Sigmoid colon (tissue), 7 donors: ENCODE data around the gene PAOX. TPM values are rescaled to one million over a fixed set of nuclear protein-coding genes. Genes with fewer than 3 reads are reported as not detected.

Source experiments
- DNase-seq: peaks from one replicate; pipeline ENCODE4 v3.0.0-alpha.2; 2019
- H3K27ac ChIP-seq, 4 donors: fragments of 200-600 bp; sonication (generic); one replicate each; pipeline ENCODE4 v1.5.1; 2016 to 2019; ENCODE audit warnings: mild to moderate bottlenecking in 1 of 4
- H3K27me3 ChIP-seq, 3 donors: fragments of 200-600 bp; sonication (generic); one replicate each; pipeline ENCODE4 v1.5.1; 2019; ENCODE audit warnings: mild to moderate bottlenecking in 1 of 3
- H3K36me3 ChIP-seq, 4 donors: fragments of 200-600 bp; sonication (generic); one replicate each; pipeline ENCODE4 v1.5.1; 2016 to 2019
- H3K4me1 ChIP-seq, 4 donors: fragments of 200-600 bp; sonication (generic); one replicate each; pipeline ENCODE4 v1.5.1; 2017 to 2019
- H3K4me3 ChIP-seq, 4 donors: fragments of 200-600 bp; sonication (generic); one replicate each; pipeline ENCODE4 v1.5.1; 2017 to 2019; ENCODE audit warnings: mild to moderate bottlenecking in 2 of 4, moderate library complexity in 1 of 4
- H3K9me3 ChIP-seq, 4 donors: fragments of 200-600 bp in 3 of 4; sonication (generic) in 3 of 4; one replicate each; pipeline versions ENCODE4 v1.5.1 to v1.6.1; 2013 to 2019
- EP300 ChIP-seq, 4 donors: sonication (generic); formaldehyde crosslinking; IDR thresholded peaks; one replicate each; pipeline ENCODE4 v1.6.1; 2017; ENCODE audit warnings: antibody characterized with exemption in 4 of 4
- POLR2A ChIP-seq, 2 donors: fragments of 450-650 bp; IDR thresholded peaks; one replicate each; pipeline ENCODE4 v1.6.1; 2016; ENCODE audit warnings: antibody characterized with exemption in 2 of 2, mild to moderate bottlenecking in 2 of 2, moderate library complexity in 2 of 2
- POLR2AphosphoS5 ChIP-seq, 4 donors: sonication (generic); formaldehyde crosslinking; IDR thresholded peaks; one replicate each; pipeline ENCODE4 v1.6.1; 2017; ENCODE audit warnings: antibody characterized with exemption in 4 of 4
- WGBS, 2 donors: extraction: QIAGEN DNeasy Blood & Tissue Kit; methylation state at CpG; one replicate each; pipeline ENCODE4 v1.1.7; 2013; 5-methylcytosine and 5-hydroxymethylcytosine counted together
- intact Hi-C: fragments of 100-400 bp; cut with DNase I; formaldehyde crosslinking; loops from one replicate; pipeline ENCODE4 v1.15.1; 2023
- polyA plus RNA-seq, 3 donors: library from polyadenylated mRNA; stranded (reverse); fragments of 200-250 nt; gene quantifications; one replicate each; pipeline ENCODE4 v1.2.3, GENCODE V29; 2013
- total RNA-seq, 4 donors: library from RNA; depleted of rRNA; stranded (reverse); fragments of >200 nt; gene quantifications; one replicate each; pipeline ENCODE4 v1.1.0, GENCODE V29; 2016
- TF ChIP-seq, protein P1 (sequence below), 4 experiments: fragments of 450-650 bp in 3 of 4; fragments of 200-600 bp in 1 of 4; IDR thresholded peaks; one replicate each; pipeline ENCODE4 v1.5.1; 2016 to 2019; ENCODE audit warnings: antibody characterized with exemption in 4 of 4, mild to moderate bottlenecking in 3 of 4, moderate library complexity in 2 of 4
- donor health status: healthy with polysubstance abuse.
- donor health status: Bipolar disorder and iron deficiency.
- donor health status: healthy.

PAOX gene
- total and polyA plus RNA-seq, 7 donors: 5.4 to 11.8 (median 8.7) TPM

DNA sequence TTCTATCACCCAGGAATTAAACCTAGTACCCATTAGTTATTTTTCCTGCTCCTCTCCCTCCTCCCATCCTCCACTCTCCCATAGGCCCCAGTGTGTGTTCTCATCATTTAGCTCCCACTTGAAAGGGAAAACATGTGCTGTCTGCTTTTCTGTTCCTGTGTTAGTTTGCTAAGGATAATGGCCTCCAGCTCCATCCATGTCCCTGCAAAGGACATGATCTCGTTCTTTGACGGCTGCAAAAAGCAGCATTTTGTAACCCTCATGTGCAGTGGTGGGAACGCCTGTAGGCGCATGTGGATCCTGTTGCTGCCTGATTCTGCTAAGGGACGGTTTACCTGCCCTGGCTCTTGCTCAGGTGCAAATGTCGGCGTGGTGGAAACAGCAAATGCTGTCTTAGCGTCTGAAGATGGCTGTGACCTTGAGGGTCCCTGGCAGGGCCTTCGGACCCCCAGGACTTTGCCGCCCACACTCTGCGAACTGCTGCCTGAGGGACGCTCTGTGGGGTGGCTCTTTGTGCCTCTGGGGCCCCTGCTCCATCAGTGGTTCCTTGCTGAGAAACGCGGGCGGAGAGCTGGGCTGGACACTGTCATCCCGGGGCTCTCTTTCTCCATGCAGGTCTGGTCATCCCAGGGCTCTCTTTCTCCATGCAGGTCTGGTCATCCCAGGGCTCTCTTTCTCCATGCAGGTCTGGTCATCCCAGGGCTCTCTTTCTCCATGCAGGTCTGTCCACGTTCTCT is 9.3 kb downstream of the PAOX start:
- 82 to 90% methylated on average over 17 of the region's 17 CpGs for WGBS, 2 donors
- H3K4me3 ChIP-seq: no peak overlapping the region
- no peaks in the 10 kb centered on the region for H3K9me3 ChIP-seq
- no peaks in the 10 kb centered on the region for H3K27me3 ChIP-seq
- H3K27ac ChIP-seq: no peak overlapping the region
- H3K36me3 ChIP-seq: peaks cover 0 to 32% (median 3%) of the 10 kb centered on the region in 4 donors
- peak; percentile 52 for DNase-seq
- intact Hi-C loops: no loop called here
- peaks cover 0 to 2% (median 0%) of the 10 kb centered on the region in 4 donors for H3K4me1 ChIP-seq
- TF ChIP-seq, protein P1, sequence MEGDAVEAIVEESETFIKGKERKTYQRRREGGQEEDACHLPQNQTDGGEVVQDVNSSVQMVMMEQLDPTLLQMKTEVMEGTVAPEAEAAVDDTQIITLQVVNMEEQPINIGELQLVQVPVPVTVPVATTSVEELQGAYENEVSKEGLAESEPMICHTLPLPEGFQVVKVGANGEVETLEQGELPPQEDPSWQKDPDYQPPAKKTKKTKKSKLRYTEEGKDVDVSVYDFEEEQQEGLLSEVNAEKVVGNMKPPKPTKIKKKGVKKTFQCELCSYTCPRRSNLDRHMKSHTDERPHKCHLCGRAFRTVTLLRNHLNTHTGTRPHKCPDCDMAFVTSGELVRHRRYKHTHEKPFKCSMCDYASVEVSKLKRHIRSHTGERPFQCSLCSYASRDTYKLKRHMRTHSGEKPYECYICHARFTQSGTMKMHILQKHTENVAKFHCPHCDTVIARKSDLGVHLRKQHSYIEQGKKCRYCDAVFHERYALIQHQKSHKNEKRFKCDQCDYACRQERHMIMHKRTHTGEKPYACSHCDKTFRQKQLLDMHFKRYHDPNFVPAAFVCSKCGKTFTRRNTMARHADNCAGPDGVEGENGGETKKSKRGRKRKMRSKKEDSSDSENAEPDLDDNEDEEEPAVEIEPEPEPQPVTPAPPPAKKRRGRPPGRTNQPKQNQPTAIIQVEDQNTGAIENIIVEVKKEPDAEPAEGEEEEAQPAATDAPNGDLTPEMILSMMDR (IDR thresholded peaks at IDR 0.05): no peak
- TF ChIP-seq POLR2AphosphoS5 (IDR thresholded peaks at IDR 0.05) (no peak), EP300 (IDR thresholded peaks at IDR 0.05) (no peak), POLR2A (IDR thresholded peaks at IDR 0.05) (no peak)

DNA sequence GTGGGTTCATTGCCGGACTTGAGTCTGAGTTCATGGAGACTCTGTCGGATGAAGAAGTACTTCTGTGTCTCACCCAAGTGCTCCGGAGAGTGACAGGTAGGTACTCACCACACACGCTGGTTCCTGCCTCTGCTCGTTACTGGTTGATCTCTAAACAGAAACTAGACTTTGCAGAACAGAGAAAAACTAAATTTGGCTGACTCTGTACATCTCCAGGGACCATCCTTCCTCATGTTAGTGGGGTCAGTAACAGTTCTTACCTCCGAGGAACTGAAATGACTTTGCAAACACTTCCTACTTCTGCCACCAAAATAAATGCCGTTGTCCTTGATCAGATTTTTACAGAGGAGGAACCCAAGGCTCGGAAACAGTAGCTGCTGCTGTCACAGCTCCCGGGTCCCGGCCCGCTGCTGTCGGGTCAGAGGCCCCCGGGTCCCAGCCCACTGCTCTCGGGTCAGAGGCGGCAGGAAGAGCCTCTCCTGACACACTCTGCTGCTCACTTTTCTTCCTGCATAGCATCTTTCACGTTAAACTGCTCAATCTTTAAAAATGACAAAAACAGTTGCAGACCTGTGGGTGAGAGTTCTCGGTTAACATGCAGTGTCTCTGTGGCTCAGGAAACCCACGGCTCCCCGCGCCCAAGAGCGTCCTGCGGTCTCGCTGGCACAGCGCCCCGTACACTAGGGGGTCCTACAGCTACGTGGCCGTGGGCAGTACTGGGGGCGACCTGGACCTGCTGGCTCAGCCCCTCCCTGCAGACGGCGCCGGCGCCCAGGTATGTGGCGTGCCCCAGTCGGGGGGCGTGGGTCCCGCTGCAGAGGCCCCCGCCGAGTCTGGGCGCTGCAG is 10.1 kb downstream of the PAOX start:
- Histone ChIP-seq H3K27ac (peak overlapping the region in 2 of 4 donors; percentile 20 to 26), H3K27me3 (no peaks in the 10 kb centered on the region), H3K36me3 (peaks cover 0 to 26% (median 3%) of the 10 kb centered on the region in 4 donors), H3K4me3 (no peak overlapping the region), H3K4me1 (peaks cover 0 to 5% (median 0%) of the 10 kb centered on the region in 4 donors), H3K9me3 (no peaks in the 10 kb centered on the region)
- TF ChIP-seq POLR2A (IDR thresholded peaks at IDR 0.05): no peak
- no peak for TF ChIP-seq EP300 (IDR thresholded peaks at IDR 0.05)
- no peak for TF ChIP-seq POLR2AphosphoS5 (IDR thresholded peaks at IDR 0.05)
- TF ChIP-seq, protein P1 (IDR thresholded peaks at IDR 0.05): no peak
- WGBS, 2 donors: 58 to 82% methylated on average over 39 of the region's 39 CpGs
- intact Hi-C loops: no loop called here
- peak; percentile 50 for DNase-seq

DNA sequence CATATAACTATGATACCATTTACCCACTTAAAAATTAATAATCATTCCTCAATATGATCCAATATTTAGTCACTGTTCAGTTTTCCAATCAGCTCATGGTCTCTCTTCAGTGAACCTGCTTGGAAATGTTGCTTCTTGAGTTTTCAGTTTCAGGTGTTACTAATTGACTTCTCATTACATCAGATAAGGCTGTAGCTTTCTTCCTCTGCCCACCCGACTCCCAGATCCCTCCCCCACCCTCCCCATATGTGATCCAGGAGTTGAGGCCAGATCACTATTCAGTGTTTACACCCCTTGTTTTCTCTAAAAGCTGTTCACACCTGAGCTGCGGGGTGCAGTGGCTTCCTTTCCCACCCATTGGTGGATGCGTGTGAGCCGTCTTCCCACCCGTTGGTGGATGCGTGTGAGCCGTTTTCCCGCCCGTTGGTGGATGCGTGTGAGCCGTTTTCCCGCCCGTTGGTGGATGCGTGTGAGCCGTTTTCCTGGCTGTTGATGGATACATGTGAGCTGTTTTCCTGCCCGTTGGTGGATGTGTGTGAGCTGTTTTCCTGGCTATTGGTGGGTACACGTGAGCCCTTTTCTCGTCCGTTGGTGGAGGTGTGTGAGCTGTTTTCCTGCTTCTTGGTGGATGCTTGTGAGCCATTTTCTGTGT is 11.7 kb downstream of the PAOX start:
- peak; percentile 41 for DNase-seq
- no peaks in the 10 kb centered on the region for H3K27me3 ChIP-seq
- no peak overlapping the region for H3K27ac ChIP-seq
- H3K9me3 ChIP-seq: no peaks in the 10 kb centered on the region
- H3K4me3 ChIP-seq: no peak overlapping the region
- H3K36me3 ChIP-seq: peaks cover 0 to 20% (median 3%) of the 10 kb centered on the region in 4 donors
- TF ChIP-seq POLR2A (IDR thresholded peaks at IDR 0.05): no peak
- TF ChIP-seq, protein P1 (IDR thresholded peaks at IDR 0.05): no peak
- TF ChIP-seq POLR2AphosphoS5 (IDR thresholded peaks at IDR 0.05): no peak
- no peak for TF ChIP-seq EP300 (IDR thresholded peaks at IDR 0.05)
- H3K4me1 ChIP-seq: peaks cover 0 to 17% (median 10%) of the 10 kb centered on the region in 4 donors
- WGBS, 2 donors: 89 to 93% methylated on average over 19 of the region's 19 CpGs
- intact Hi-C loops: loop anchor here (5.0 kb wide), 1 partner anchor 63 kb away; no protein-coding TSS in a partner anchor

DNA sequence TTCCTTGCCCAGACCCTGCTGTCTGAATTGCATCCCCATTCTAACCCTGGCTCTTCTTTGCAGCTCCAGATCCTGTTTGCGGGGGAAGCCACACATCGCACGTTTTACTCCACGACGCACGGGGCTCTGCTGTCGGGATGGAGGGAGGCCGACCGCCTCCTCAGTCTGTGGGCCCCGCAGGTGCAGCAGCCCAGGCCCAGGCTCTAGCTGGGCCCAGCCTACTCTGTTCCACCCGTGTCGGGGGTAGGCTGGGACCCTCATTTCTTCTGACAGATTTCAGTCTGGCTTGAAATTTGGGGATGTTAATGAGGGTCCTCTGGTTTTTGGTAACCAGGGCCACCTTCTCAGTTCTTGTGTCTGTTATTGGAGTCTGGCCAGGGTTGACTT is 12.2 kb downstream of the PAOX start:
- no peak overlapping the region for H3K27ac ChIP-seq
- TF ChIP-seq POLR2AphosphoS5 (IDR thresholded peaks at IDR 0.05) (no peak), POLR2A (IDR thresholded peaks at IDR 0.05) (no peak), EP300 (IDR thresholded peaks at IDR 0.05) (no peak)
- TF ChIP-seq, protein P1 (IDR thresholded peaks at IDR 0.05): no peak
- peak; percentile 34 for DNase-seq
- H3K4me1 ChIP-seq: peaks cover 0 to 20% (median 10%) of the 10 kb centered on the region in 4 donors
- intact Hi-C loops: loop anchor here (5.0 kb wide), 1 partner anchor 64 kb away; no protein-coding TSS in a partner anchor
- no peaks in the 10 kb centered on the region for H3K27me3 ChIP-seq
- 95 to 96% methylated on average over 12 of the region's 12 CpGs for WGBS, 2 donors
- H3K36me3 ChIP-seq: peaks cover 0 to 24% (median 3%) of the 10 kb centered on the region in 4 donors
- H3K4me3 ChIP-seq: no peak overlapping the region
- H3K9me3 ChIP-seq: no peaks in the 10 kb centered on the region
